Stimulated activated CD8-positive, alpha-beta memory T cell treated with anti-CD3 and anti-CD28 coated beads, Interleukin-12 subunit alpha, Interleukin-12 subunit beta, amount 100 ng/mL, for 4 hours (primary cell): ENCODE measurements around the gene MAP2K5.
A peak's percentile ranks its signal among the peaks of the same experiment; 100 is the strongest.

Experiments
- DNase-seq: peaks from one replicate; pipeline ENCODE4 v3.0.0-alpha.2; 2020; ENCODE audit warnings: low read depth

Gene MAP2K5

DNA sequence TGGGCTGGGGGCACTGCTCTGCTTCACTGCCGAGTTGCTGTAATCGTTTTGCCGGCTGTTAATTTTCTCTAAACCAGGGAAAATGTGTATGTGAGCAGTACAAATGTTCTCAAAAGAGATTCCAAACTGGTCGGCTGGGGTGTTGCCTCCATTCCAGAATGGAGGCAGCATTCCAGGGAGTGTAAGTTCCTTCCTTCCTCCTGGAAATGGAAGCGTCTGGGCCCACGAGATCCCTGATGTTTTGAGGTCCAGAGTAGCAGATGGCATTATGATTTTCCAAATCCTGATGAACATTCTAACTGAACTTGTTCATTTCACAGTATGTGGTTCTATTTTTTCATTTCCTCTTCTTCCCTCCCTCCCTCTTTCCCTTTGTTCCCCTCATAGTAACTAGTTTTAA is 218.4 kb downstream of the MAP2K5 start:
- no peak for DNase-seq

DNA sequence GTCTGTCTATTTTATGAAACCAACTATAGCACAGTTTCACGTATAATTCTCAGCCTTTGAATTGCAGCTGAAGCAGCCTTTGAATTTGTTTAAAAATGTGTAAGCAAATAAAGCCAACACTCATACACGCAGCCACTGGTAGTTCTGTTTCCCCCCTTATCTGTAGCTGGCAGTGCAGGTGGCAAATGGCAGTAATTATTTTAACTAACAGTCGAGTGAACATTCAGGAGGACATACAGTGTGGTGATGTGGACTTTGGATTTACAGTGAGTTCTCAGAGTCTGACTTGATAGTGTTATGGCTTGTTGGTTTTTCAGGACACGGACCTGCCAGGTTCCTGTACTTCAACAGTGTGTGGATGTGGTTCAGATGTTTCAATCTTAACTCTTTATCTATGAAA is 218.8 kb downstream of the MAP2K5 start:
- DNase-seq, result no peak

DNA sequence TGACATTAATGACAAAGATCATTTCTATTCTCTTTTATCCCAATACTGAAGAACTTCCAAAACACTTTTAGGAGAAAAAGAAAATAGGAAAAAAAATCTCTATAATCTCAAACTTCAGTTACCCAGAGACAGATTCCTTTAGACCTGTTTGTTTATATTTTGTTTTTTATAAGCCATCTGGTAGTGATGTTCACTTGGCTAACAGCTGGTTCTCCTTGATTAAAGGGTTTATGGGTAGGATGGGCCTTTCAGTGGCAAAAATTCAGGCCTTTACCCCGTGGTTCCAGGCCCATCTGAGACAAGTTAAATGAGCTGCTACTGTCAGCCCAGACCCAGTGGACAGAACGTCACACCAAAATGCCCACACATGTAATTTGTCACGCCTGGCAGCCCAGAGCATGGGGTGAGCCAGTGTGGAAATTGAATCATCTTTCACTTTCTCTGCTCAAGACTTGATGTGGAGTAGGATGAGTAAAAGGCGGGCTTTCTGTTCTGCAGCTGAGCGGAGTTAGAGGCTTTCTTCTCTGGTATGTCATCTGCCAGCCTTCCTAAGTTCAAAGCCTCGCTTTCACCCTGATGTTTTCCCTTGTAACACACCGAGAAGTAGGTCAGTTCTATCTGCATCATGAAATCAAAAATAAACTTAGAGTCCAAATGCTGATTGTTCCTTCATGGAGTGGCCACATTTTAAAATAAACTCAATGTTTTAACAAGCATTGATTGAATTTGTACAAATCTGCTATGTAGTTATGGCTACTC is 220.3 kb downstream of the MAP2K5 start:
- peak; percentile 13 for DNase-seq

DNA sequence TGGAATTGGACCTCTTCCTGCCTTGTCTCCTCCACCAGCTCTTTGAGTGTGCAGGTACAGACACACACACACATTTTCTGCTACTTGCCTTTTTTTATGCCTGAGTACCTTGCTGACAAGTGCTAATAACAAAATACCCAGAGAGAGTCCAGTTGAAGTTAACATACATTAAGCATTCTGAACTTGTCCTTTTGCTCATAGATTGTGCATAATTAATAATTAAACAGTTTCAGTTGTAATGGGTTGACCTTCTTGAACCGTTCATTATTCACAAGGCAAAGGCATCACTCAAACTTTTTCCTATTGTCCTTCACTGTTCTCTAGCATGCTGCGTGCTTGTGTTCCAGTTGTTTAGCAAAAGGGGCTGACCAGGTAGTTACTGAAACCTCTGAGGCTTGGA is 223.2 kb downstream of the MAP2K5 start:
- no peak for DNase-seq

DNA sequence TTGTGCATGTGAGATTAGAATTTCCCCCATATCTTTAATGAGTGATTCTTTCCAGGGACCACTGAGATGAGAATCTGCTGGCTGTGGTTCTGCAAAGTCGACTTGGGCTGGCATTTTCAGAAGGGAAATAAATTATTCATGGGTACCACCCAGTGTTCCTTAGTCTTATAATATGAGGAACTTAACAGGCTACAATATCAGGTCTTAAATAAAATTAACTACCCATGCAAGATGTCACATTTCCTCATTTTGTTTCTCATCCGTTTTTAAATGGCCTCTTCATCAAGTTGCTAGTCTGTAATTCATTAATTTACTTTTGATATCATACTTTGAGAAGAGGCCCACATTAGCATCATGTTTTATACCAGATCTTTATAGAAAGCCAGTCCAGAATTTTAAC is 224.5 kb downstream of the MAP2K5 start:
- DNase-seq, result no peak

DNA sequence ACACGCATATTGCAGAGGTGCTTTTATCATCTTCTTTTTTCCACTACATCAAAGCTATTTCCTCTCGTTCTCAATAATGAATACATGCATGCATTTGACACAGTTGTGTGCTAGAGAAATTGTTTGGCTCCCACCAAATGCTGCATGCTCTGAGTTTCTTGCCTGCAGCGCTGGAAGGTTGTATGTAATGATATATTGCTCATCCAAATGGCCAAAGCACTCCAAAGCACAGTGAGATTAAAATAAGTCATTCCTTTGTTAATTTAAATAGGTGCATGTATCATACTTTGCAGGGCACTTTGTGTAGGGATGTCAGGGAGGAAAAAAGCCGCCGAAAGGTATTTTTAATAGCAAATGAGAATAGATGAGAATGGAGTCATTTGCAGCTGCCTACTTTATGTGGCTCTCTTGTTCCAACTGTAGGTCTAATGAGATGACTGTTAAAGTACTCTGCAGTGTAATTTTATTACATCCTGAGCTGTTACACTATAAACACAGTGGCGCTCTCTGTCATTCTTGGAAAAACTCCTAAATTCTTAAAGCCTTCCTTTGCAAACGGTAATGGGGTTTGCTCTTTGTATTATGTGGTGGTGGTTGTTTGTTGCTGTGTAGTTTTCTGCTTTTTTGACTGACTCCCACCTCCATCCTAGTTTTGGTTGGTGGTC is 225.9 kb downstream of the MAP2K5 start:
- DNase-seq, result no peak

DNA sequence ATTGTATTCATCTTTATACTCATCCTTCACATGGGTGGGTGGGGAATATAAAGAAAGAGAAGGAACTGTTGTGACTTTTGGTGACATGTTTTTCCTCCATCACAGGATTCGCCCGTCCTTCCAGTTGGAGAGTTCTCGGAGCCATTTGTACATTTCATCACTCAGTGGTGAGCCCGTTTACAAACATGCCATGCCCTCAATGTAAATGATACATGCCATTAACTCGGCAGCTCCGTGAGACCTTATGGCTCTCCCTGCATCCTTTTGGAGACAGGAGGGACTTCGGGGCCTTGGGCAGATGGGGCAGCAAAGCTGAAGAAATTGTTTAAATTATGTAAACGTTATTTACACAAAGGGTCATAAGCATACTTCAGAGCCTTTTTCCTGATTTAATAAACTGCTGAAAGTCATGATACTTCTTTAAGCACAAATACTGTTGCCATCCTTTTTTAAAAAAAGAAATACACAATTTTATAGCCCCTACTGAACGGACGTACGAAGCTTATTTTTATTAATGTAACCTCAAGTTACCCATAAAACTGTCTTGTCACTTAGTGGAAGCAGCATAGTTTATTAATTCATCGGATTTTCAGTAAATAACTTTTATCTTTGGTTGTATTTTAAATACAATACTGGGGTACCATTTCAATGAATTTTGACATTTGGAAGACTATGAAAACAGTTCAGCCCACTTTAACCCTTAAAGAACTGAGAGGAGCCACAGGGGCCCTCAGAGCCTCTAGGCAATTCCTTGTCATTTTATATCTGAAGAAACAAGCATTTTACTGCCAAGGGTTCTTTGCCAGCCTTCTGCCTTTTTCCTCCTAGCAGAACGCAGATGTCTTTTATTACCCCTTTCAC is 227.2 kb downstream of the MAP2K5 start:
- no peak for DNase-seq

DNA sequence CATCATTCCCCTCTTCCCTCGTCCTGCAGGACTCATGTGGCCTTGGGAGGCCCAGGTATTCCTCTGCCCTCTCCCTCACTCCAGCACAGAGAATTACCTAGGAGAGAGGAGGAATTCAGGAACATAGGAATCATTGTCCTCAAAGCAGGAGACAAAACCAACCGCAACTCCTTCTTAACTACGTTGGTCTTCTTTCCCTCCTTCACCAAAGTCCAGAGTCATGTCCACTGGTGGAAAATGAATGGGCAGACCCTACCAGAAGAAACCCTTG is 227.8 kb downstream of the MAP2K5 start:
- DNase-seq, result no peak

DNA sequence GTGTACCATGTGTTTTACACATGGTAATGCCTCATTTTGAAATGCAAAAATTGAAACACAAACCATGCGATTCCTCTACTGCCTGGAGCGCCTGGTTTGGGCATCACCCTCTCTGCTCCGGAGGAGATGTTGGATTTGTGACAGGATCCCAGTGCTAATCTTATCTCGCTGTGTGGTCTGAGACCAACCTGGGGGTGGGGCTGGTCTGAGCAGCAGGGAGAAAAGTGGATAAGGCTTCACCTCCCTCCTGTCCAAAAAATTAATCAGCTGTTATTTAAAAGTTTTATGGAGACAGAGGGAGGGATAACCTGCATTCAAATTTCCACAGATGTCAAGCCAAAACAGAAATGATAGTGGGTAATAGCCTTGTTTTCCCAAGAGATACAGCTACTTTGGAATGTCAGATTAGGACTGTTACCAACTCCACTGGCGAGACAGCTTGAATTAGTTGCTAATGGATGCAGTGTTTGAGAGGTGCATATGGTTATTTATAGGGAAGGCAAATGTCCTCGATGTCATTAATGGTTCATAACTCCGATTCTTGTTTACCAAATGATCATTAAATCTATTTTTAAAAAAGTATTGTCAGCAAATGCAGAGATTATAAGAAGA is 228.8 kb downstream of the MAP2K5 start:
- no peak for DNase-seq

DNA sequence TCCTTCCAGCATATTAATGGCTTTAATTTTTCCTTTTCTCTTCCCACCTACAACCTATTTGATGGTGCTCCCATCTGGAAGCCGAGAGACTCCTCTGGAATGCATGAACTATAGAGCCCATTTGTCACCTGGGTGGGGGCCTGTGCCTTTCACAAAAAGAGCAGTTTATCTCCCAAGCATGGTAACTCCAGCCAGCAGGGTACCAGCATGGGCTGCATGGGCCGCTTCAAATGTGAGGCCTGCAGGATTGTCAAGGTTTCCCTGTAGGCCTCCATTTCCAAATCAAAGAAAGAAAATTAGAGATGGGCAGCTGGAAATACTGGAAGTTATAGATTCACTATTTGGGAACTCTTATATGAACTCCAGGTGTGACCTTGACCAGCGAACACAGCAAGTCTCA is 232.1 kb downstream of the MAP2K5 start:
- no peak for DNase-seq

DNA sequence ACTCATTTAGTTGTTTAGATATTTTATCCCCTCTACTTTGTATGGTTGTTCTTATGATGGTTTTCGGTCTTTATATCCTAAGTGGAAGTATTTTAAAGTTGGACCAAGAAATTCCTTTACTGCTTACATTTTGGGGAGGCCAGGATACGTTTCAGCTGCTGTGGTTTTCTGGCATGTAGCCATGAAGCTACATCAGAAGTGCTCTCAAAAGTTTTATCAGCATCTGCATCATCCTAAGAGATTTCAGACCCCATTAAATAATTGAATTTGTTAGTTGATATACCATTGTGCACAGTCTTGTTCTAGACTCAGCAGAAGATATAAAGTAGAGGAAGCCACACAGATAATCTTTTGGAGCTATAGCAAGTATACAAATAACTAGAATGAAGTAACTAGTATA is 232.7 kb downstream of the MAP2K5 start:
- no peak for DNase-seq

DNA sequence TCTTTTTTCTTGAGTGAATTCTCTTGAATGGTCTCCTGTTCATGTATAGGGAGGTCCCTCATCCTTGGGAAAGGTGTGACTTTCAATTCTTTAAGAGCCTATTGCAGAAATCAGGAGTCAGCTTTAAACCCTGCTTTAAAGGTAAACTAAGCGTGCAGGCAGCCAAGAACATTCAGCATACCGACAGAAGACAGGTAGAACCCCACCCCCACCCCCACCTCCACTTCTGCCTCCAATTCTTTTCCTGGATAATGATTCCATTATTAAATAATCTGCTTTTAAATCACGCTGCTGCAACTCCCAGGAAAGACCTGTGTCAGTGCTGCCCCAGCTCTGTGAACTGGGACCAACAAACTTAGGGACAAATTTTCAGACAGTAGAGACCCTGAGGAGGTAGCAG is 233.5 kb downstream of the MAP2K5 start:
- no peak for DNase-seq

DNA sequence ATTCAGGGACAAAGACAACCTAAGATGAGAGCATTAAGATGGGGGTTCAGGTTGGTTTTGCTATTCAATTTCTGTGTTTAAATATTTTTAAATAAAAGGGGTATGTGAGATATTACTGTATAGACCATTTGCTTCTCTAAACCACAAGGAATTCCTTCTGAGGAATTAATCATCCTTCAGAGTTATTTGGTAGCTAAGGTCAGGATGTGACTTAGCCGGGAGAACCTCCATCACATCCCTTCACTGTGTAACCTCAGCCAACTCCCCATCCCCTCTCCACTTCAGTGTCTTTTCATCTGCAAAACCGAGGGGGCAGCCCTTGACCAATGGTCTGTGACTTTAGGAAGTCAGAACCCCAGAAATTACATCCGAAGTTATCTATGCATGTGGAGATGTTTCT is 234.1 kb downstream of the MAP2K5 start:
- DNase-seq, result no peak

DNA sequence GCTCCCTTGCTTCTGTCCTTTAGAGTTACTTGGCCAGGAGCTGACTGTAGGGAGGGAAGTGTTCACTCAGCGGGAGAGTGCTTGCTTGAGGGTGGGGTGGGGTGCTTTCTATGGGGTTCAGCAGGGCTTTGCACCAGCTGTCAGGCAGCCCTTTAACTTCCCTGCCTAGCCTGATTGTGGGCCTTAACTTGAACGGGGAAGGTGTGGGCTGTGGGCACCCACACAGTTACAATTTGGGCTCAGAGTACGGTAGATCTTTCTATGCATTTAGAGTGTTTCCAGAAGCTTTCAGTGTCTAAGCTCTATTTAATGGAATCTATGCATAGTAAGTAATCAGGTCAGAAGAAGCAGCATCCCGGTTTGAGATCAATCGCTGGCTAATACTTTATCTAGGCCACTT is 234.6 kb downstream of the MAP2K5 start:
- DNase-seq, result no peak

DNA sequence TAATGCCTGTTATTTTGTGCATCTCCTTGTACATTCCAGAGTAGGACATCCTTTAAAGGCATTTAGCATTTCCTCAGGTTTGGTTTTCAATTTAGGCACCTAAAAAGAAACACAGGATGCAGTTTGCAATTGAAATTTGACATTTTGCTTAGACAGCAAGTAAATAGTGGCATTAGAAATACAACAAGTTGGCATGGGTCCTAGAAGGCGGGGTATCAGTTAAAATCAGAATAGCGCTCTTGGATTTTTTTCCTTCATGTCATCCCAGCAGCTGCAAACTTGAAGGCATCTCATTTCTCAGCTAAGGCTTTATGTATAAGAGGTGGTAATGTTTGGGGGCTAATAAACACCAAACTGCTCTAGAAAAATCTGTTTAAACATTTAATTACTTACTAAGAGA is 235.3 kb downstream of the MAP2K5 start:
- DNase-seq, result no peak

DNA sequence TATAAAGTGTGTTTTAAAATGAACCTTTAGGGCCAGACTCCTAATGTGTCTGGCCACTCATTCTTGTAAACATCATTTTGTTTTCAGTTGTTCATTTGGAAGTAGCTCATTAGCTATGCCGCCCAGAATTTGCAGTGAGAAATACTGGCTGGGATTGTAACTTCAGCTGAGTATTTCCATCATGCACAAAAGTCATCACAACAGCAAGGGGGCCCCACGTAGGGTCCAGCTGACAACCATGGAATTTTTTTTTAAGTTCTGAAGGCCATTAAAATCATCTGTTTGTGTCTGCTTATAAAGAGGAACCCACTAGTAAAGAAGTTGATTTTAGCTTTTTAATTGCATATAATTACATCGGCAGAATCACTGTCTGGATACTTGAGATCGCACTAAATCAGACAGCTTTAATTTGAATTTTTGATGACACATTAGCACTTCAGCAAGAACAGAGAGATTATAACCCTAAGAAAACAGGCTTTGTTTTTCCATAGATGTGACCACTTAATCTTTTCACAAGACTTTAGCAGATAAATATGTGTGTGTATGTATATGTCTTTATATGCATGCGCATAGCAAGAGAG is 236.6 kb downstream of the MAP2K5 start:
- no peak for DNase-seq

DNA sequence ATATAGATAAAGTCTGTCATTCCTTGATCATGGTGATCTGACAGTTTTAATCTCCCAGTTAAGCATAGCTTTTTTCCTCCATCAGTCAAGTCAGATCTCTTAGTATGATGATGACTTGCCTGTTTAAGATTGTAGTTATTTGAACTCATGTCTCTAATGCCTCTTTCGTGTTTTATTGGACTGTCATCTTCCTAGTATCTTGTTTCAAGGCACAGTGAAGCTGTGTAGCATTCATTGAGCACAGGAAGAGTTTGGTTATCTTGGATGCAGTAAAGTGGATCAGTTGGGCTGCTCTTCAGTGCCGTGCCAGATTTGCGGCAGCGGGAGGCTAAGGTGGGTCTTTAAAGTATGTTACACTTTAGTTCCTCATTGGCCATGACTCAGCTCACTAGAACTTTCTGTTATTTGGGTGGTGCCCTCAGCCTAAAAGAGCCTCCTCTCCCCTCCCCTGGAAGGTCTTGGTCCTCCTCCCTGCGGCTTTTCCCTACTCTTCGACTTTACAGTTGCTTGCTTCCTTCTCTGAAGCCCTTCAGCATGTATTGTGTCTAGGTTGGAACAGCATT is 237.1 kb downstream of the MAP2K5 start:
- DNase-seq, result no peak

DNA sequence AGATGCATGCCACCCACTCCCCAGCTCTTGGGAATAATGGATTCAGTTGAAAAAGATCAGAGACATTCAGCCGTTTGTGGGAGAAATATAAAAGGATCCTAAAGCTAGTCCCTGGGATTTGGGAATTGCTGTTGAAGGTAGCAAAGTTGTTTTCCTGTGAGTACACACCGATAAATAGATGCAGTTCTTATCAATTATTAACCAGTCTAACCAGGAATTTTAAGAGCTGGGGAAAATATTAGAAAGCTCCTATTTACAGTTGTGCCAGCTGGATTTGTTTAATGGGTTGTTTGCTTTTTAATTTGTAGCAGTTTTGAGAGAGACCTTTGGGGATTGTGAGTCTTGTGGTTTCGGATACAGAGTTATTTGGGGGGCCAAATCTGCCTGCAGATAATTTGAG is 238.6 kb downstream of the MAP2K5 start:
- no peak for DNase-seq

DNA sequence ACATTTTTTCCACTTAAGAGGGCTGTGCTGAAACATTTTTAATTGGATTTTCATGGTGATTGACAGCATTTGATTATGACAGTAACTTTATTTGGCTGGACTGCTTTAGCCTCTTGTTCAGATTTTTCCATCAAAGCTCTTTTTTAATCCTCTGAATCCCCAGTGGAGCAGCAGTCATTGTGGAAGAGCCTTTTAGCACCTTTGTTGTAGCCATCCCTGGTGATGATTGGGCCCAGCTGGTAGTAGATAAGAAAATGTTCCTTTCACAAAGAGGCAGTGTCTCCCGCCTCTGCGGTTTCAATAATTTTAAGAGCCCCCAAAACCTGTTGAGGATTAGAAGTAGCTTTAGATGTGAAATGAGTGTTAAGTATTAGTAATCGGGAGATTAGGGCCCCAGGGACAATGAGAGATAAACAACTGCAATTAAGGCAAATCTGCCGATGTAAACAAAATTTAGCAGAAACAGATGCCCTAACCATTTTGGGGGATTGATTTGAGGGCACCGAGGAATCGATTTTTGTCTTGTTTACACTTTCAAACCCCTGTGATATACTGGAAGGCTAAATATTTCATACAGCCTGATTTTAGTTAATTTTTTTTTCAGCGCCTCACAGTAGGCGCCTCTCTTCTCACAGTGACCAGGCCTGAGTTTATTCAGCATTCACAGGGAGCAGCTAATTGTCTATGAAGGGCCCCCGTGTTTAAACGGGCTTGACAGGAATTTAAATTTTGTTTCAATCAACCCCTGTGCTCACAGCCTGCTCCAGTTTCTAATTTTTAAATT is 239.6 kb downstream of the MAP2K5 start:
- no peak for DNase-seq

DNA sequence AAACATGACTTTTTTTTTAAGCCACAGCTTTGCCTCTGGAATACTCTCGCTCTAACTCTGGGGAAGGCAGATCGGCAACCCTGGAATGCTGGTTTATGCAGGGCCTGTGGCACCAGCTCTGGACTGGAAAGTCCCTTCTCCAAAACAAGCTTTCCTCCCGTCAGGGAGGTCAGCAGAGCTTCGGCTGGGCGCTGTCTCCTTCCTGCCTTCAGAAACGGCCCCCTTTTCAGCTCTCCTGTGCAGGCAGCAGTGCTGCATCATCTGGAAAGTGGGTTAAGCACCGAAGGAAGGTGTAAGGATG is 240.1 kb downstream of the MAP2K5 start:
- no peak for DNase-seq

DNA sequence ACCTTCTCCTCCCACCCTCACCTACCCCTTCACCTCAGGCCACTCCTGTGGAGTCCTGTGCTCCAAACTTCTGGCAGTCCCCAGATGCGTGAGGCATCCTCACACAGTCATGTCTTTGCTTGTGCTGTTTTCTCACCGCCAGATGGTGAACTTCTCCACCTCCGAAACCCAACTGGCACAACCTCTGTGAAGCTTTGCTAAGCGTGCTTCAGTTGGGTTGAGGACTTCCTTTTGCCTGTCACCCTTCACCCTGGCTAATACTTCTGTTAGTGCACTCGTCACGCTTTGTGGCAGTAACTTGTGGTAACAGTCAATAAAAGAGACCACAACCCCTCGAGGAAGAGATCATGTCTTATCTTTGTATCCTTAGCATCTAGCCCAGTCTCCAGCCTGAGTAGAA is 240.8 kb downstream of the MAP2K5 start:
- DNase-seq, result peak; percentile 18
